Left lung (tissue), 10 donors: ENCODE data around the gene FASTKD1. TPM values are rescaled to one million over a fixed set of nuclear protein-coding genes. Genes with fewer than 3 reads are reported as not detected.
"Not testable (repeated sequence)": the region's sequence is repeated elsewhere in the genome, so short reads cannot be mapped to it uniquely, and the experiment has no call there.

Experiments
- ATAC-seq: fragments of 200-7000 bp; cut with Tn5 transposase; one replicate; pipeline ENCODE4 v1.9.1; 2020; ENCODE audit warnings: moderate library complexity
- DNase-seq, 4 donors: peaks; one replicate each; pipeline ENCODE4 v3.0.0-alpha.2; 2013 to 2020
- H3K27ac ChIP-seq, 2 donors: fragments of 200-600 bp; sonication (generic) in 1 of 2; one replicate each; pipeline versions ENCODE4 v1.5.0 to v1.8.0; 2020 to 2021
- H3K27me3 ChIP-seq, 2 donors: fragments of 200-600 bp; sonication (generic) in 1 of 2; one replicate each; pipeline versions ENCODE4 v1.5.0 to v1.8.0; 2020 to 2021
- H3K36me3 ChIP-seq, 2 donors: fragments of 200-600 bp; sonication (generic) in 1 of 2; one replicate each; pipeline versions ENCODE4 v1.5.0 to v1.8.0; 2020 to 2021
- H3K4me1 ChIP-seq, 2 donors: fragments of 200-600 bp; one replicate each; pipeline ENCODE4 v1.8.0; 2021
- H3K4me3 ChIP-seq, 2 donors: fragments of 200-600 bp; sonication (generic) in 1 of 2; one replicate each; pipeline versions ENCODE4 v1.5.0 to v1.8.0; 2020 to 2021; ENCODE audit warnings: mild to moderate bottlenecking in 1 of 2
- H3K9me3 ChIP-seq, 2 donors: fragments of 200-600 bp; sonication (generic) in 1 of 2; one replicate each; pipeline versions ENCODE4 v1.5.0 to v1.8.0; 2020 to 2021
- intact Hi-C, 2 donors: fragments of 100-400 bp; cut with DNase I; formaldehyde crosslinking; loops; one replicate each; pipeline versions ENCODE4 v1.11.2 to v1.14.2; 2022
- polyA plus RNA-seq, 6 donors: library from polyadenylated mRNA; unstranded; fragments of 120-200 nt; gene quantifications; one replicate each; pipeline ENCODE4 v1.2.1, GENCODE V29; 2013; ENCODE audit not compliant: insufficient read length in 6 of 6
- total RNA-seq, 2 donors: library from RNA; stranded (reverse); fragmentation: NEBNext Ultra II Directional; extraction: Animal tissue kit (Norgen Biotek cat#: 25700); gene quantifications; one replicate each; pipeline ENCODE4 v1.2.1, GENCODE V29; 2021
- TF ChIP-seq, protein P1 (sequence below), 2 donors: fragments of 200-600 bp; sonication (generic) in 1 of 2; IDR thresholded peaks; one replicate each; pipeline versions ENCODE4 v1.5.0 to v1.8.0; 2021; ENCODE audit warnings: antibody characterized with exemption in 2 of 2
- donor health status: DM: no; HTN: yes; CAD: no.
- donor health status: DM: no; HTN: no; CAD: no.

The FASTKD1 gene
- total and polyA plus RNA-seq, 8 donors = 29.3 to 47.6 (median 40.1) TPM

GRCh38 chr2:169540146-169540545 is 33.5 kb downstream of the FASTKD1 start:
- H3K27ac ChIP-seq = no peak overlapping the region
- no peaks in the 10 kb centered on the region for H3K4me1 ChIP-seq
- intact Hi-C loops = no loop called here
- TF ChIP-seq, protein P1, sequence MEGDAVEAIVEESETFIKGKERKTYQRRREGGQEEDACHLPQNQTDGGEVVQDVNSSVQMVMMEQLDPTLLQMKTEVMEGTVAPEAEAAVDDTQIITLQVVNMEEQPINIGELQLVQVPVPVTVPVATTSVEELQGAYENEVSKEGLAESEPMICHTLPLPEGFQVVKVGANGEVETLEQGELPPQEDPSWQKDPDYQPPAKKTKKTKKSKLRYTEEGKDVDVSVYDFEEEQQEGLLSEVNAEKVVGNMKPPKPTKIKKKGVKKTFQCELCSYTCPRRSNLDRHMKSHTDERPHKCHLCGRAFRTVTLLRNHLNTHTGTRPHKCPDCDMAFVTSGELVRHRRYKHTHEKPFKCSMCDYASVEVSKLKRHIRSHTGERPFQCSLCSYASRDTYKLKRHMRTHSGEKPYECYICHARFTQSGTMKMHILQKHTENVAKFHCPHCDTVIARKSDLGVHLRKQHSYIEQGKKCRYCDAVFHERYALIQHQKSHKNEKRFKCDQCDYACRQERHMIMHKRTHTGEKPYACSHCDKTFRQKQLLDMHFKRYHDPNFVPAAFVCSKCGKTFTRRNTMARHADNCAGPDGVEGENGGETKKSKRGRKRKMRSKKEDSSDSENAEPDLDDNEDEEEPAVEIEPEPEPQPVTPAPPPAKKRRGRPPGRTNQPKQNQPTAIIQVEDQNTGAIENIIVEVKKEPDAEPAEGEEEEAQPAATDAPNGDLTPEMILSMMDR (IDR thresholded peaks at IDR 0.05) = no peak
- no peak for ATAC-seq
- peaks cover 0 to 60% of the 10 kb centered on the region in 2 donors for H3K36me3 ChIP-seq
- no peaks in the 10 kb centered on the region for H3K27me3 ChIP-seq
- no peaks in the 10 kb centered on the region for H3K9me3 ChIP-seq
- no peak for DNase-seq
- H3K4me3 ChIP-seq = no peak overlapping the region

GRCh38 chr2:169539460-169539859 is 34.2 kb downstream of the FASTKD1 start:
- H3K4me1 ChIP-seq, DNase-seq, ATAC-seq, H3K4me3 ChIP-seq, H3K27ac ChIP-seq, H3K9me3 ChIP-seq, H3K27me3 ChIP-seq, intact Hi-C loops: not testable (repeated sequence)
- H3K36me3 ChIP-seq = peaks cover 0 to 66% of the 10 kb centered on the region in 2 donors

- ATAC-seq (peak; percentile 93), DNase-seq (peak in 3 of 4 donors; percentile 13 to 54 (median 44))
- TF ChIP-seq, protein P1 (IDR thresholded peaks at IDR 0.05) = peak; percentile 77 to 78
- intact Hi-C loops = no loop called here
- peaks cover 0 to 9% of the 10 kb centered on the region in 2 donors for H3K36me3 ChIP-seq
- H3K27ac ChIP-seq = no peak overlapping the region
- no peaks in the 10 kb centered on the region for H3K4me1 ChIP-seq
- no peaks in the 10 kb centered on the region for H3K27me3 ChIP-seq
- no peak overlapping the region for H3K4me3 ChIP-seq
- no peaks in the 10 kb centered on the region for H3K9me3 ChIP-seq
Observed at GRCh38 chr2:169528271-169528701, 45.4 kb downstream of the FASTKD1 start.

GRCh38 chr2:169526451-169526850 is 47.2 kb downstream of the FASTKD1 start:
- Histone ChIP-seq H3K27ac (no peak overlapping the region), H3K9me3 (no peaks in the 10 kb centered on the region), H3K4me1 (no peaks in the 10 kb centered on the region), H3K4me3 (no peak overlapping the region), H3K36me3 (peaks cover 0 to 9% of the 10 kb centered on the region in 2 donors), H3K27me3 (no peaks in the 10 kb centered on the region)
- ATAC-seq (no peak), DNase-seq (no peak)
- intact Hi-C loops = no loop called here
- TF ChIP-seq, protein P1 (IDR thresholded peaks at IDR 0.05) = no peak

DNA sequence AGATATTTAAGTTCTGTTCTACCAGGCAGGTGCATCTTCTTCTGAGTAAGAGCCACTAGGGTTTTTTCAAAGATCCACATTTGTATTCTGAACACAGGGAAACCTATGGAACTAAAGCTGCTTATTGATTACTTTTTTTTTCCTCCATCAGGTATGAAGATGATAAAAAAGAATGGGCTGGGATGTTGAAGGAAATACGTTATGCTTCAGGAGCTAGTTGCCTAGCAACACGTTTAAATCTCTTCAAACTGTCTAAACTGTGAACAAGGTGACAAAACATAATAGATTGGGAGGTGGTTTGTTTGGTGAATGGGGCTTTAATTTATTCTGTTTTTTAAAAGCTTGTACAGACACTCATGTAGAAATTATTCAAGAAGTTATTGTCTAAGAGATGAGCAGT is 48.2 kb downstream of the FASTKD1 start:
- Histone ChIP-seq H3K36me3 (peaks cover 0 to 9% of the 10 kb centered on the region in 2 donors), H3K9me3 (no peaks in the 10 kb centered on the region), H3K4me3 (no peak overlapping the region), H3K27ac (no peak overlapping the region), H3K4me1 (no peaks in the 10 kb centered on the region), H3K27me3 (no peaks in the 10 kb centered on the region)
- no peak for DNase-seq
- no peak for ATAC-seq
- TF ChIP-seq, protein P1 (IDR thresholded peaks at IDR 0.05) = no peak
- intact Hi-C loops = no loop called here

GRCh38 chr2:169523681-169524080 is 50.0 kb downstream of the FASTKD1 start:
- intact Hi-C loops = no loop called here
- DNase-seq (no peak), ATAC-seq (no peak)
- H3K4me1 ChIP-seq = no peaks in the 10 kb centered on the region
- H3K36me3 ChIP-seq = no peaks in the 10 kb centered on the region
- TF ChIP-seq, protein P1 (IDR thresholded peaks at IDR 0.05) = no peak
- no peaks in the 10 kb centered on the region for H3K27me3 ChIP-seq
- no peak overlapping the region for H3K27ac ChIP-seq
- no peak overlapping the region for H3K4me3 ChIP-seq
- no peaks in the 10 kb centered on the region for H3K9me3 ChIP-seq
